OCI-LY1 (cell line): ENCODE data around the gene LRRC36.

Source experiments
- CTCF ChIP-seq: fragments of 200-600 bp; sonication (generic), shearing (Covaris generic); IDR thresholded peaks from 2 replicates; pipeline ENCODE4 v1.5.1; 2017; ENCODE audit warnings: mild to moderate bottlenecking, antibody characterized with exemption, low read length, moderate library complexity, mixed read lengths
- EZH2 ChIP-seq: fragments of 200-600 bp; sonication (generic), shearing (Covaris generic); IDR thresholded peaks from 2 replicates; pipeline ENCODE4 v1.8.0; 2017; ENCODE audit warnings: borderline replicate concordance, mixed run types, mild to moderate bottlenecking, antibody characterized with exemption, low read length, moderate library complexity, mixed read lengths

- TF ChIP-seq CTCF (no peak), EZH2 (no peak)
Observed at GRCh38 chr16:67386861-67387455, 60.3 kb downstream of the LRRC36 start.
